ENCODE measurements around the gene IL13RA2.

IL13RA2 gene

GRCh38 chrX:115023139-115023538 is 5.7 kb upstream of the IL13RA2 start:
- no peaks in the 10 kb centered on the region for H3K4me1 Mint-ChIP-seq
- H3K9me3 Mint-ChIP-seq: no peaks in the 10 kb centered on the region
- no peak for ATAC-seq
- H3K36me3 Mint-ChIP-seq (ENCODE audit: low read depth): no peaks in the 10 kb centered on the region
- no peak overlapping the region for H3K27ac Mint-ChIP-seq
- no peaks in the 10 kb centered on the region for H3K27me3 Mint-ChIP-seq
- H3K4me3 Mint-ChIP-seq: no peak overlapping the region
- DNase-seq: no peak

- Mint-ChIP-seq H3K4me1 (no peaks in the 10 kb centered on the region), H3K27me3 (no peaks in the 10 kb centered on the region), H3K36me3 (ENCODE audit: low read depth) (no peaks in the 10 kb centered on the region), H3K9me3 (no peaks in the 10 kb centered on the region), H3K4me3 (no peak overlapping the region), H3K27ac (no peak overlapping the region)
- DNase-seq: no peak
- ATAC-seq: no peak
These were observed 3.7 kb upstream of the IL13RA2 start for GRCh38 chrX:115021121-115021520.

- no peaks in the 10 kb centered on the region for H3K27me3 Mint-ChIP-seq
These were observed 1.5 kb upstream of the IL13RA2 start for GRCh38 chrX:115018944-115019343.

GRCh38 chrX:115018040-115018647 is 728 bp upstream of the IL13RA2 start:
- ATAC-seq (no peak), DNase-seq (peak; percentile 1)
- Mint-ChIP-seq H3K4me3 (no peak overlapping the region), H3K36me3 (ENCODE audit: low read depth) (no peaks in the 10 kb centered on the region), H3K27me3 (no peaks in the 10 kb centered on the region), H3K4me1 (no peaks in the 10 kb centered on the region), H3K27ac (no peak overlapping the region), H3K9me3 (no peaks in the 10 kb centered on the region)

More at GRCh38 chrX:115018944-115019343, 1.5 kb upstream of the IL13RA2 start:
- ATAC-seq: no peak
- no peak overlapping the region for H3K27ac Mint-ChIP-seq
- H3K4me3 Mint-ChIP-seq: no peak overlapping the region
- H3K36me3 Mint-ChIP-seq (ENCODE audit: low read depth): no peaks in the 10 kb centered on the region
- H3K4me1 Mint-ChIP-seq: no peaks in the 10 kb centered on the region
- H3K9me3 Mint-ChIP-seq: no peaks in the 10 kb centered on the region
- DNase-seq: no peak

GRCh38 chrX:115013705-115014104 is 3.7 kb downstream of the IL13RA2 start:
- DNase-seq: no peak
- no peaks in the 10 kb centered on the region for H3K36me3 Mint-ChIP-seq (ENCODE audit: low read depth)

GRCh38 chrX:115011428-115011827 is 6.0 kb downstream of the IL13RA2 start:
- H3K36me3 Mint-ChIP-seq (ENCODE audit: low read depth): no peaks in the 10 kb centered on the region

More at GRCh38 chrX:115013705-115014104, 3.7 kb downstream of the IL13RA2 start:
- Mint-ChIP-seq H3K9me3 (no peaks in the 10 kb centered on the region), H3K4me1 (no peaks in the 10 kb centered on the region), H3K27me3 (no peaks in the 10 kb centered on the region), H3K4me3 (no peak overlapping the region), H3K27ac (no peak overlapping the region)
- ATAC-seq: no peak

GRCh38 chrX:114999906-115000305 is 17.5 kb downstream of the IL13RA2 start:
- no peaks in the 10 kb centered on the region for H3K27me3 Mint-ChIP-seq
- no peak overlapping the region for H3K27ac Mint-ChIP-seq
- ATAC-seq: no peak
- no peak overlapping the region for H3K4me3 Mint-ChIP-seq
- H3K4me1 Mint-ChIP-seq: no peaks in the 10 kb centered on the region
- H3K36me3 Mint-ChIP-seq (ENCODE audit: low read depth): no peaks in the 10 kb centered on the region
- H3K9me3 Mint-ChIP-seq: no peaks in the 10 kb centered on the region
- DNase-seq: no peak

More at GRCh38 chrX:115011428-115011827, 6.0 kb downstream of the IL13RA2 start:
- Mint-ChIP-seq H3K9me3 (no peaks in the 10 kb centered on the region), H3K27ac (no peak overlapping the region), H3K27me3 (no peaks in the 10 kb centered on the region), H3K4me3 (no peak overlapping the region), H3K4me1 (no peaks in the 10 kb centered on the region)
- DNase-seq: no peak
- no peak for ATAC-seq

GRCh38 chrX:114997779-114998178 is 19.6 kb downstream of the IL13RA2 start:
- Mint-ChIP-seq H3K4me3 (no peak overlapping the region), H3K27ac (no peak overlapping the region), H3K27me3 (no peaks in the 10 kb centered on the region), H3K4me1 (no peaks in the 10 kb centered on the region), H3K9me3 (no peaks in the 10 kb centered on the region), H3K36me3 (ENCODE audit: low read depth) (no peaks in the 10 kb centered on the region)
- ATAC-seq (no peak), DNase-seq (no peak)

- Mint-ChIP-seq H3K4me3 (no peak overlapping the region), H3K4me1 (no peaks in the 10 kb centered on the region), H3K27me3 (no peaks in the 10 kb centered on the region), H3K36me3 (ENCODE audit: low read depth) (no peaks in the 10 kb centered on the region), H3K9me3 (peaks cover 6% of the 10 kb centered on the region), H3K27ac (no peak overlapping the region)
- DNase-seq (no peak), ATAC-seq (no peak)
These were observed 31.3 kb downstream of the IL13RA2 start for GRCh38 chrX:114985967-114986592.

- H3K27me3 Mint-ChIP-seq: no peaks in the 10 kb centered on the region
- H3K4me3 Mint-ChIP-seq: no peak overlapping the region
- DNase-seq: no peak
- H3K27ac Mint-ChIP-seq: no peak overlapping the region
- no peaks in the 10 kb centered on the region for H3K4me1 Mint-ChIP-seq
- no peaks in the 10 kb centered on the region for H3K9me3 Mint-ChIP-seq
- no peak for ATAC-seq
- H3K36me3 Mint-ChIP-seq (ENCODE audit: low read depth): no peaks in the 10 kb centered on the region
These were observed 41.1 kb downstream of the IL13RA2 start for GRCh38 chrX:114976292-114976691.

- H3K27ac Mint-ChIP-seq: no peak overlapping the region
- H3K36me3 Mint-ChIP-seq (ENCODE audit: low read depth): no peaks in the 10 kb centered on the region
- H3K4me3 Mint-ChIP-seq: no peak overlapping the region
- H3K4me1 Mint-ChIP-seq: no peaks in the 10 kb centered on the region
- ATAC-seq (no peak), DNase-seq (no peak)
- H3K9me3 Mint-ChIP-seq: no peaks in the 10 kb centered on the region
- no peaks in the 10 kb centered on the region for H3K27me3 Mint-ChIP-seq
These were observed 44.4 kb downstream of the IL13RA2 start for GRCh38 chrX:114973013-114973412.

GRCh38 chrX:114970806-114971205 is 46.6 kb downstream of the IL13RA2 start:
- Mint-ChIP-seq H3K9me3 (no peaks in the 10 kb centered on the region), H3K4me3 (no peak overlapping the region), H3K36me3 (ENCODE audit: low read depth) (no peaks in the 10 kb centered on the region), H3K27me3 (no peaks in the 10 kb centered on the region), H3K27ac (no peak overlapping the region), H3K4me1 (no peaks in the 10 kb centered on the region)
- ATAC-seq (no peak), DNase-seq (no peak)

- Mint-ChIP-seq H3K27me3 (no peaks in the 10 kb centered on the region), H3K4me3 (no peak overlapping the region), H3K4me1 (no peaks in the 10 kb centered on the region), H3K27ac (no peak overlapping the region), H3K9me3 (no peaks in the 10 kb centered on the region), H3K36me3 (ENCODE audit: low read depth) (no peaks in the 10 kb centered on the region)
- ATAC-seq (no peak), DNase-seq (no peak)
These were observed 53.0 kb downstream of the IL13RA2 start for GRCh38 chrX:114964374-114964773.

- H3K9me3 Mint-ChIP-seq: no peaks in the 10 kb centered on the region
These were observed 55.2 kb downstream of the IL13RA2 start for GRCh38 chrX:114962209-114962608.

GRCh38 chrX:114959729-114960128 is 57.7 kb downstream of the IL13RA2 start:
- no peaks in the 10 kb centered on the region for H3K4me1 Mint-ChIP-seq
- H3K4me3 Mint-ChIP-seq: no peak overlapping the region
- H3K27ac Mint-ChIP-seq: no peak overlapping the region
- no peak for ATAC-seq
- H3K9me3 Mint-ChIP-seq: no peaks in the 10 kb centered on the region
- no peaks in the 10 kb centered on the region for H3K36me3 Mint-ChIP-seq (ENCODE audit: low read depth)
- no peak for DNase-seq
- H3K27me3 Mint-ChIP-seq: no peaks in the 10 kb centered on the region

More at GRCh38 chrX:114962209-114962608, 55.2 kb downstream of the IL13RA2 start:
- Mint-ChIP-seq H3K27me3 (no peaks in the 10 kb centered on the region), H3K27ac (no peak overlapping the region), H3K4me1 (no peaks in the 10 kb centered on the region), H3K36me3 (ENCODE audit: low read depth) (no peaks in the 10 kb centered on the region), H3K4me3 (no peak overlapping the region)
- no peak for ATAC-seq
- DNase-seq: no peak

All from activated naive CD8-positive, alpha-beta T cell treated with anti-CD3 and anti-CD28 coated beads, Interleukin-2, amount 50 U/mL, for 24 hours (primary cell).